K562 (cell line): ENCODE results near the gene TLN1. TPM values are rescaled to one million over a fixed set of nuclear protein-coding genes. Genes with fewer than 3 reads are reported as not detected.
A peak's percentile ranks its signal among the peaks of the same experiment; 100 is the strongest.

ENCODE experiments used
- ARHGAP35 ChIP-seq: fragments of 450-650 bp; IDR thresholded peaks from 2 replicates; pipeline ENCODE4 v1.6.1; 2018; ENCODE audit not compliant: partially characterized antibody
- ATF3 ChIP-seq, 2 experiments: fragments of 450-650 bp in 1 of 2; sonication (generic) in 1 of 2; formaldehyde crosslinking in 1 of 2; IDR thresholded peaks in 1 of 2; conservative IDR thresholded peaks in 1 of 2; 2 replicates each; pipeline versions ENCODE4 v1.6.1 to v1.8.1; 2016 to 2023; ENCODE audit warnings: mild to moderate bottlenecking in 2 of 2, moderate library complexity in 2 of 2, inconsistent platforms in 1 of 2, missing genetic modification reagents in 1 of 2
- BHLHE40 ChIP-seq: IDR thresholded peaks from 2 replicates; pipeline ENCODE4 v1.6.1; 2011; ENCODE audit warnings: low read length, improper control_type of control experiment
- BRF1 ChIP-seq: IDR thresholded peaks from 3 replicates; pipeline ENCODE4 v1.6.1; 2011; ENCODE audit warnings: borderline replicate concordance, mild to moderate bottlenecking; ENCODE audit not compliant: insufficient read length; ENCODE audit errors: extremely low read depth
- ETV1 ChIP-seq: fragments of 450-650 bp; conservative IDR thresholded peaks from 2 replicates; pipeline ENCODE4 v1.6.1; 2016; ENCODE audit warnings: missing genetic modification characterization, control low read depth, low read depth, missing compliant biosample characterization
- ETV5 ChIP-seq: sonication (generic); formaldehyde crosslinking; IDR thresholded peaks from 2 replicates; pipeline ENCODE4 v1.4.0; 2020; ENCODE audit warnings: low read depth, mild to moderate bottlenecking, missing genetic modification reagents
- HINFP ChIP-seq: fragments of 450-650 bp; conservative IDR thresholded peaks from 2 replicates; pipeline ENCODE4 v1.6.1; 2016; ENCODE audit warnings: missing genetic modification characterization, low read depth, mild to moderate bottlenecking, control low read depth, missing compliant biosample characterization
- KLF1 ChIP-seq: fragments of 450-650 bp; IDR thresholded peaks from 2 replicates; pipeline ENCODE4 v1.6.1; 2016; ENCODE audit warnings: missing genetic modification characterization, missing compliant biosample characterization
- MED1 ChIP-seq: sonication (generic); formaldehyde crosslinking; IDR thresholded peaks from 2 replicates; pipeline ENCODE4 v1.8.1; 2023; ENCODE audit warnings: missing genetic modification reagents, borderline replicate concordance
- MNT ChIP-seq, 2 experiments: fragments of 450-650 bp; conservative IDR thresholded peaks; 2 replicates each; pipeline ENCODE4 v1.6.1; 2017; ENCODE audit warnings: mild to moderate bottlenecking in 2 of 2, moderate library complexity in 2 of 2
- NR0B1 ChIP-seq: fragments of 450-650 bp; IDR thresholded peaks from one replicate; pipeline ENCODE4 v1.6.1; 2018; ENCODE audit warnings: mild to moderate bottlenecking, moderate library complexity; ENCODE audit not compliant: partially characterized antibody
- SAP30 ChIP-seq: fragments of 200-600 bp; sonication (generic); IDR thresholded peaks from 2 replicates; pipeline ENCODE4 v1.6.1; 2012; ENCODE audit warnings: borderline replicate concordance, low read depth, mild to moderate bottlenecking, moderate library complexity, low read length, control low read depth, inconsistent platforms; ENCODE audit not compliant: insufficient read depth, poor library complexity, severe bottlenecking
- SIN3A ChIP-seq, 2 experiments: fragments of 150-350 bp in 1 of 2; IDR thresholded peaks; 2 replicates each; pipeline ENCODE4 v1.6.1; 2011 to 2016; ENCODE audit warnings: borderline replicate concordance in 2 of 2, low read depth in 2 of 2, low read length in 2 of 2, mild to moderate bottlenecking in 2 of 2, moderate library complexity in 2 of 2; ENCODE audit not compliant: control insufficient read depth in 1 of 2
- SMAD1 ChIP-seq: fragments of 150-350 bp; IDR thresholded peaks from 2 replicates; pipeline ENCODE4 v1.6.1; 2014; ENCODE audit warnings: low read length, low read depth; ENCODE audit not compliant: partially characterized antibody
- ZNF41 ChIP-seq: fragments of 250-450 bp; sonication (Bioruptor Pico); conservative IDR thresholded peaks from 2 replicates; pipeline ENCODE4 v1.4.0; 2020; ENCODE audit warnings: mild to moderate bottlenecking
- polyA plus RNA-seq, 8 experiments: library from polyadenylated mRNA; depleted of rRNA in 4 of 8; stranded (reverse) in 5 of 8; unstranded in 3 of 8; fragments of >200 nt; fragmentation: Nextera tagmentation in 2 of 8; fragmentation: Illumina TruSeq in 1 of 8; extraction: Ambion mirVana in 2 of 8; extraction: Trizol in 1 of 8; gene quantifications; 2 replicates each; pipeline versions ENCODE4 v1.2.1 to v1.2.3, GENCODE V29; 2011 to 2014; ENCODE audit warnings: inconsistent platforms in 1 of 8, missing spikeins in 1 of 8
- total RNA-seq, 7 experiments: library from RNA; depleted of rRNA in 6 of 7; stranded (reverse); fragments of >200 nt in 6 of 7; fragmentation: Illumina TruSeq in 2 of 7; extraction: Trizol in 2 of 7; gene quantifications; 2 replicates each; pipeline versions ENCODE4 v1.2.1 to v1.2.3, GENCODE V29; 2011 to 2021; ENCODE audit warnings: low replicate concordance in 1 of 7

The TLN1 gene
- total and polyA plus RNA-seq, 9 of the 15 experiments (the other 6 are each of a cell fraction or from before 2014, with no cell fraction given) = 3.6 to 240 (median 54.8) TPM

- TF ChIP-seq HINFP = no peak
- no peak for TF ChIP-seq KLF1 (tag)
- TF ChIP-seq SAP30 = peak; percentile 68
- no peak for TF ChIP-seq NR0B1
- peak; percentile 35; the same call in 1 of the 2 replicates for TF ChIP-seq ATF3 (IDR thresholded peaks at IDR 0.05)
- no peak for TF ChIP-seq ATF3 (CRISPR knock-in tag; conservative IDR thresholded peaks at IDR 0.05)
- TF ChIP-seq ZNF41 (CRISPR knock-in tag) = no peak
- TF ChIP-seq SIN3A (IDR thresholded peaks at IDR 0.05; ENCODE audit: borderline replicate concordance in 2 of 2, control insufficient read depth in 1 of 2, low read depth in 2 of 2, low read length in 2 of 2) = peak in 1 of 2 experiments; percentile 43; a peak in 2 of 4 replicates
- peak; percentile 93 for TF ChIP-seq ETV5 (CRISPR knock-in tag)
- TF ChIP-seq MED1 (CRISPR knock-in tag) = no peak
- TF ChIP-seq BRF1 = no peak
- no peak for TF ChIP-seq SMAD1
- TF ChIP-seq BHLHE40 = 0 out of 2 replicates have a peak, but pooled peaks have one; percentile 6
- no peak for TF ChIP-seq ARHGAP35
- TF ChIP-seq MNT (conservative IDR thresholded peaks at IDR 0.05) = peak; percentile 35 to 64; a peak in 3 of 4 replicates
- peak; percentile 88 for TF ChIP-seq ETV1
Observed at GRCh38 chr9:35732185-35732799, at the start of gene TLN1, which contains the start of gene CREB3 (continued).
